ENCODE results near the gene MICB.

GRCh38 chr6:31530659-31531058, 32.7 kb downstream of the MICB start:
- no peak for TF ChIP-seq CTCF (IDR thresholded peaks at IDR 0.05 in 2 of 3, conservative IDR thresholded peaks at IDR 0.05 in 1 of 3; ENCODE audit: borderline replicate concordance in 1 of 3, insufficient read depth in 1 of 3, low read depth in 2 of 3, low read length in 2 of 3)
- TF ChIP-seq SIN3A (IDR thresholded peaks at IDR 0.05; ENCODE audit: low read depth) = no peak
- no peak for TF ChIP-seq POLR2A (IDR thresholded peaks at IDR 0.05; ENCODE audit: borderline replicate concordance, extremely low read depth, insufficient read depth, insufficient read length)
- TF ChIP-seq FOSL1 (IDR thresholded peaks at IDR 0.05; ENCODE audit: low read depth) = no peak
- no peak for TF ChIP-seq CEBPB (IDR thresholded peaks at IDR 0.05; ENCODE audit: low read depth)
- no peak for TF ChIP-seq ZNF274 (IDR thresholded peaks at IDR 0.05; ENCODE audit: low read depth, low read length)
- TF ChIP-seq RAD21 (IDR thresholded peaks at IDR 0.05; ENCODE audit: low read depth) = no peak
- no peak for TF ChIP-seq EZH2 (IDR thresholded peaks at IDR 0.05)
- no peak for TF ChIP-seq SRF (IDR thresholded peaks at IDR 0.05; ENCODE audit: low read depth)
- TF ChIP-seq POLR2AphosphoS5 (IDR thresholded peaks at IDR 0.05; ENCODE audit: low read depth, low read length) = no peak

Data from HCT116 (cell line).